ENCODE data around the gene CTNNBIP1.

Gene CTNNBIP1

DNA sequence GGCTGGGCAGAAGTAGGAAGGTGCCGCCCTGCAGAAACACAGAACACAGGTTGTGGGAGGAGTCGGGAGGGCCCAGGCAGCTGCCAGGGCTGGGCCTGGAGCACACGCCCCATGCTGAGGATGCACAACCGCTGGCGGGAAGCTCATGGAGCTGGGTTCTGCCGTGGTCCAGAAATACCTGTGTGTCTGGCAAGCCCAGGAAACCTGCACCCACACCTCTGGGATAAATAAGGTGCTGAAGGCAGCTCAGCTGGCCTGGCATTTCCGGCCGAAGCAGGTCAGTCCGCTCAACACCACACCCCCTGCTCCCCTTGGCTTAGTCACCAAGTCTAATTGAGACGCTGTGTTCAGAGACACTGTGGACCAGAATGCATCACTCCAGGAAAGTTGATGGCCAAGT is 32.1 kb downstream of the CTNNBIP1 start:
- no peak for DNase-seq (ENCODE audit: low spot score)

DNA sequence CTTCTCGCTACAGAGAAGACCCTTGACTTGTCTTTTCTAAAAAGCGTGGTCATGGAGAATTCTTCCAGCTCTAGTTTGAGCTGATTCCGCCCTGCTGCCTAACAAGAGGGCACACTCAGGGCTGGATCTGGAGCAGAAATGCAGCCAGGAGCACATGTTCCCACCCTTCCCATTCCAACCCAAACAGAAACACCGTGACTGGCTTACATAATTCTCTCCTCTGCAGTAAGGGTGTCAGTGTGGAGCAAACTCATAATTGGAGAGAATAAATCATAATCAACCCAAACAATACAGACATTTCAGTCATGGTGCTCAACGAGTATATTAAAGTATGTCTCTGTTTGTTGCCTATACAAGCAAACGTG is 34.5 kb downstream of the CTNNBIP1 start:
- peak; percentile 52 for DNase-seq (ENCODE audit: low spot score)

DNA sequence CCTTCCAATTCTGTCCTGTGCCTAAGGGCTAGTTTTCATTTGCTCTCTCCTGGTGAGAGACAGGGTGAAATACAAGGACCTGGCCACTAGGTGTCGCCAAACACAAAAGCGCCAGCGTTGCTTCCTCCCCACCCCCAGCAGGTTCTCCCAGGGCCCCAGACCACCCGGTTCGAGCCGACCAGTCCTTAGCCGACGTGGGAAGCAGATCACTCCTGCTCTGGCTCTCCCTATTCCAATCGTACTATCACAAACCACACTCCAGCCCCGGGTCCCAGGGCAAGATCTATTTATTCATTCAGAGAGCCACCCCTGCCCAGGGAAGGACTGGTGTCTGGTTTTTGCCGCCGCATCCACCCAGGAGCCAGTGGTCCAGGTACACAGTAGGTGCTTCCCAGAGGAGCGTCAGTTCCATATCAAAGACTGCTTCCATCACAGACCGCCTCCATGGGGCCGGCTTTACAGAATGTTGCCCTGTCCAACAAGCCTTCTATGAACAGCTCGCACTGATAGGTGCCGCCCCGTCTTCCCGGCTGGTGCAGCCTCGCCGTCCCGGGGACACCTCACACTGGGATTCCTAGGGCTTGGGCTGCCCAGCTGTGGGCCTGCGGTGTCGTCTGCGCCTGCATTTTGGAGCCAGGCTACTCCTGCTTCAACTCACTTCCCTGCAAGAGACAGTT is 35.0 kb downstream of the CTNNBIP1 start:
- DNase-seq (ENCODE audit: low spot score) = peak; percentile 70

GRCh38 chr1:9874412-9874811 is 35.7 kb downstream of the CTNNBIP1 start:
- DNase-seq (ENCODE audit: low spot score) = no peak

GRCh38 chr1:9873992-9874391 is 36.1 kb downstream of the CTNNBIP1 start:
- no peak for DNase-seq (ENCODE audit: low spot score)

DNA sequence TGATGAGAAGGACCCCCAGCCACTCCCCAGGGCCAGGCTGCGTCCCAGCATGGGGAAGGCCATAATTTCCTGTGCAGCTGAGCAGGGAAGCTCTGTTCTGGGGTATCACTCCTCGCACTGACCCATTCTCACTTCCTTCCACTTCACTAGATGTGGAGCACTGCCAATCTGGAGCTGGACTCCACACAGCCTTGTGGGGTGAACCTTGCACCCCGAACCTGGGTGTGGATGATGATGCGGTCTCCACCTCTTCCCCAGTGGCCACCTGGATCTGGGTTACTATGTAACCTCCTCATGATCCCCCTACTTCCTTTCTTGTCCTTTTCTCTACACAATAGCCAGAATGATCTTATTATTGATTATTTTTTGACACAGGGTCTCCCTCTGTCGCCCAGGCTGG is 36.7 kb downstream of the CTNNBIP1 start:
- DNase-seq (ENCODE audit: low spot score) = no peak

DNA sequence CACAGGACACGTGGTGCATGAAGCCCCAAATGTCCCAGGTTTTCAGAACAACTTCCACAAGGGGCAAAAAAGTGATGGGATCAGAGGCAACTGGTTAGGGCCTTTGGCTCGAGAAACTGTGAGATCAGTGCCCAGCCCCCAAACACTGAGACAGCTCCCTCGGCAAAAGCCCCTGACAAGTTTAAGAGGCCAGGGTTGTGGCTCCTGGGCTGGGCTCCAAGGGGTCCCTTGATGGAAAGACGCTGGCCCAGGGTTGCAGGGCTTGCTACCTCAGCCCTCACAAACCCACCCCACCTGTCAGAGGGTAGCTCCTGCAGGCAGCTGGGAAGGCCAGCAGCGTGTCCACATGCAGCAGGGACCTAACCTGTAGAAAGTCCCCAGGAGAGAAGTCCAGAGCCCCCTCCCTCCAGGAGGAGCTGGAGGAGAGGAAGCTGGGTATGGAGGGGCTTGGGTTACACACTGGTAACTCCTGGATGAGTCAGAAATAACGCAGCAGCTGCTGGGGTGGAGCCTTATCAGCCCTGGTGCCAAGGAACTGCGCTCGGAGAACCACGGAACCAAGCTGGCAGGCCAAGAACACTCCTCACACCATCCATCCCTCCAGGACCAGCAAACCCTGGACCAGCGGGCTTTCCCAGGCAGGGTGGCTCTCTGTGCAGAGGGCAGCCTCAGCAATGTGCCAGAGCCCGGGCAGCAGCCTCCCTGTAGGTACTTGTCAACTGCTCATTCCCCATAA is 37.5 kb downstream of the CTNNBIP1 start:
- DNase-seq (ENCODE audit: low spot score) = no peak

- DNase-seq (ENCODE audit: low spot score) = no peak
Measured at GRCh38 chr1:9871707-9872425, 38.2 kb downstream of the CTNNBIP1 start.

DNA sequence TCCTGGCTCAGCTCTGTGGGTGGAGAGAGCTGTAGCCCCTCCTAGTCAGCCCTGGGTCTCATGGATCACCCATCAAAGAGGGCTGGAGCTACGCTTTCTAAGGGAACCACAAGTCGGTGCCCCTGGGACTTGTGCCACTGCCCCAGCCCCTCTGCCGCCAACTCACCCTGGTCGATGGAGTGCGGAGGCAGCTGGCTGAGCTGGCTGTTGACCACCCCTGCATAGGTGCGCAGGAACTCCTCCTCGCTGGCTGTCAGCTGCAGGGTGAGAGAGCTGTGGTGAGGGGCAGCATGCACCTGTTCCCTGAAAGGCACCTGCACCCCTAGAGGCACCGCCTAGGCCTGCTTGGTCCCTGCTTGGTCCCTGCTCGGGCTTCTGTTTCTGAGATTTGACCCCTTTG is 39.0 kb downstream of the CTNNBIP1 start:
- no peak for DNase-seq (ENCODE audit: low spot score)

GRCh38 chr1:9870572-9870971 is 39.5 kb downstream of the CTNNBIP1 start:
- no peak for DNase-seq (ENCODE audit: low spot score)

- DNase-seq (ENCODE audit: low spot score) = no peak
Measured at GRCh38 chr1:9869831-9870251, 40.2 kb downstream of the CTNNBIP1 start.

DNA sequence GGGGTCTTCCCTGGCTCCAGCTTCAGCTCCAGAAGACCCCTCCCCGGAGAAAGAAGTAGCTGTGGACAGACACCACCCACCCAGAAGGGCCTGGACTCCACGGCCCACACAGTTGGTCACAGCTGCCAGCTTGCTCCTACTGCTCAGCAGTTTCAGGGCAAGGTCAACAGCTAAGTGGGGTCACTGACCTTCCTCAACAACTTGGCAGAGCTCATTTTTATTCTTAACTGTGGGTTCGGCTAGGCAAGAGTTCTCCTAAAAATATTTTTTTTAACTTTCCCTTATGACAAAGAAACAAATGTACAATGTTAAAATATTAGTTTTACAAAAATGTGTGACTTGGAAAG is 41.9 kb downstream of the CTNNBIP1 start:
- DNase-seq (ENCODE audit: low spot score) = no peak

DNA sequence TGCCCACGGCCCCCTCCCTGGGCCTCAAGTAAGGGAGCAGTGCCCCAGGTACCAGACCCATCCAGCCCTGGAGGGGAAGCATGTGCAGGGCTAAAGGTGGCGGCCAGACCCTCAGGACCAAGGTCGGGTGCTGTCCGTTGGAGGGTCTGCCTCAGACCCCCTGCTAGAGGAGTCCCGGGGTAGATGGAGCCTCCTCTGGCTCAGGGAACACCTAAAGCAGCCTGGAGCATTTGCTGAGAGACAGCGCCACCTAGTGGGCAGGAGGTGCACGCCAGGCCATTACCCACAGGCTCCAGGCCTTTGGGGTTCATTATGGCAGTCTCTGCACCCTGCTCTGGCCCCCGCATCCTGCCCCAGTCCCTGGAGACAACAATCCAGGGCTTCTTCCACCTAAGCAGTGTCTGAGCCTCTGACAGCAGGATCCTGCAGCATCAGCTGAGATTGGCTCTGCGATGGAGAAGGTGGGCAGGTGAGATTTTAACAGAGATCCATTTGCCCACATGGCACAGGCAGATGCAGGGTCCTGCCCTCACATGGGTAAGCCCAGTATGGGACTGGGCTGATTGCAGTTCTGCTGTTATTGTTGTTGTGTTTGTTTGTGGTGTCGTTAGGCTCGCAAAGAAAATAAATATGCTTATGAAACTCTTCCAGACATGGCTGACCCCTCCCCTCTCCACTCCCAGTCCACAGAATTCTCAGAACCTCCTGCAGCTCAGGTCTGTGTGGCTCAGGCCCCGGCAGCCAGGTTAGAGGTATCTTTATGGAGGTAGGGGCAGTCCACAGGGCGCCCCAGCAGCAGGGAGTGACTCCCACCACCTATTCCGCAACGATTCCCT is 42.4 kb downstream of the CTNNBIP1 start:
- DNase-seq (ENCODE audit: low spot score) = peak; percentile 58

DNA sequence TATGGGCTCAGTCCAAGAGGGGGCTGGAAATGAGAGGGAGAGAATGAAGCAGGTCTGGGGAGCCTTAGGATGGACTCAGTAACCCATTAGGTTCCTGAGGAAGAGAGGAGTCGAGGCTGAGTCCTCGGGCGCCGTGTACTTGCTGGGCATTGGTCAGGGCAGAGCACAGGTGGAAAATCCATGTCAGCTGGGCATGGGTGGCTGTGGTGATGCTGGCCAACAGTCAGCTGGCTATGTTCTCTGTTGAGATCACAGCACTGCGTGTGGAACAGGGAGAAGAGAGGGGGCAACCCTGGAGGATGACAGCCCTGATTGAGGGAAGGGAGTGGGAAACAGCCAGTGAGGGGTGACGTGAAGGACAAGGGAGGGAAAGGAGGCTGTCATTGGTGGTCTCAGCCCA is 43.2 kb downstream of the CTNNBIP1 start:
- DNase-seq (ENCODE audit: low spot score) = no peak

DNA sequence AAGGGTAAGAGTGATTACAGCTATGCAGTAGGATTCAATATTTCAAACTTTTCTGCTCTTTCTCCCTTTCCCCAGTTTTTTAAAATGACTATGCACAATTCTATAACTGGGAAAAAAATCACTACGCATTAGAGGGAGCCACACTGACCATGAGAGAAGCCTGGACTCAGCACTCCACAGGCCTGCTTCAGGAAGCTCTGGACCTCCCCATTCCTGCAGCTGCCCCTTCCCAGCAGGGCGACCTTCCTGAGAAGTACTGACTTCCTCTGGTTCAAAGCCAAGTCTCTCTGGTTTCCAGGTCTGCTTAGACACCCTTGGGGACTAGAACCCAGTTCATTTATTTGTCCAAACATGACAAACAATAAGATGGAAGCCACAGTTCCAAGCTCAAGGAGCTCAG is 44.3 kb downstream of the CTNNBIP1 start:
- DNase-seq (ENCODE audit: low spot score) = no peak

DNA sequence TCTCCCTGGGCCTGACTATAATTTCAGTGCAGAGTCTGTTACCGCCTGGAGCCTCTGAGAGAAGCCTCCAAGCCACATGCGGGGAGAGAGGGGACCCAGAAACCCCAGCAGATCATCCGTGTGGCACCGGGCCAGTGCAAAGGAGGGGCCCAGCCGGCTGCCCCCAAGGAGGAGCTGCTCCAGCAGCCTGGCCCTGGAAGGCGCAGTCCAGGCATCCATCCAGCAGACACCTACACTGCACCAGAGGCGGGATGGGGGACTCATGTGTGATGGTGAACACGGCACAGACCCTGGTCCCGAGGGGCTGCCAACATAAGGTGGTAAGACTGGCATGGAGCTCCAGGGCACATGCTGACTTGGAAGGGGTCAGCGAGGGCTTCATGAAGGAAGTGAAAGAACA is 46.7 kb downstream of the CTNNBIP1 start:
- DNase-seq (ENCODE audit: low spot score) = no peak

DNA sequence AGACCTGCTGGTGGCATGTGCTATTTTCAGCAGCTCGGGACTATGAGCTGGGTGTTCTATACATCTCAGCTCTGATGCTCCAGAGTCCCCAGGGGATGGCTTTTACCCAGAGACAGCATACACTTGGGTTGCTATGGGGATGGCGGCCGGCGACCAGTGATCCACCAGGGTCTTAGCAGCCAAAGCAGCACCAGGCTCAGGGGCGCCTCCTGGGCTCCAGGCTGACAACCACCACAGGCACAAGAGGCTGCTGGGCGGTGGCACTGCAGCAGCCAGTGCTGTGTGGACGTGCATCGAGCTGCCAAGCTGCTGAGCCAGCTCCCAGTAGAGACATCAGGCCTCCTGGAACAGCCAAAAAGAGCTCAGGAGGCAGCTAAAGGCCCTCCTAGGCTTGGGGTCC is 48.7 kb downstream of the CTNNBIP1 start:
- DNase-seq (ENCODE audit: low spot score) = no peak

- DNase-seq (ENCODE audit: low spot score) = no peak
Measured at GRCh38 chr1:9860887-9861286, 49.2 kb downstream of the CTNNBIP1 start.

- no peak for DNase-seq (ENCODE audit: low spot score)
Measured at GRCh38 chr1:9859281-9860014, 50.6 kb downstream of the CTNNBIP1 start.

DNA sequence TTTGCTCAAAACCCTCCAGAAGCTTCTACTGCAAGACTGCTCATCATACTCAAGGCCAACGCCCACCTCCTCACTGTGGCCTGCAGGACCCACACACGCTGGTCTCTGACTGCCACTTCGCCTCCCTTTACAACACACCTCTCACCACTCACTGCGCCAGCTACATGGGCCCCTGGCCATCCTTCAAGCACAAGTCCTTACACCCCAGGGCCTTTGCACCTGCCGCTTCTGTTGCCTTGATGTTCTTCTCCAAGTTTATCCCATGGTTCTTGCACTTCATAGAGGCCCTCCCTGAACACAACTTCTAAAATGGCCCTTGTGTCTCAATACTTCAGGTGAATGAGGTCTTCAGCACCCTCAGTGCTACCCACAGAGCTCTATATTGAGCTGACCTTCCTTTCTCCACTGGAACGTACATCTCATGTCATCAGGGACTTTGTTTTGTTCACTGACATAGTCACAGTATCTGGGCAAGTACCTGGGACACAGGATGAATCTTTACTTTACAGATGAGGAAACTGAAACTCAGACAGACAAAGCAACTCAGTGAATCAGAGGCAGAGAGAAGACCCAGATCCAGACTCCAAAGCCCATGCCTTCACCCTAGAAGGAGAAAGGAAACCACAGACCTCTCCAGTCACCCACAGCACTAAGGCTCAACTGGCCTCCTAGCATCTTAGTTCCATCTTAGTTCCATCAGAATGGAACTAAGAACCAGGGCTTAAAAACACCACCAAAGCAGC is 51.6 kb downstream of the CTNNBIP1 start:
- DNase-seq (ENCODE audit: low spot score) = no peak

- no peak for DNase-seq (ENCODE audit: low spot score)
Measured at GRCh38 chr1:9855186-9855585, 54.9 kb downstream of the CTNNBIP1 start.
